GM04503 (cell line): ENCODE measurements around the gene NUP188.
A peak's percentile ranks its signal among the peaks of the same experiment; 100 is the strongest.
"Not testable (repeated sequence)": the region's sequence is repeated elsewhere in the genome, so short reads cannot be mapped to it uniquely, and the experiment has no call there.

ENCODE experiments used
- DNase-seq: peaks from one replicate; pipeline ENCODE4 v3.0.0-alpha.2; 2012; ENCODE audit warnings: low read depth

NUP188 gene

DNA sequence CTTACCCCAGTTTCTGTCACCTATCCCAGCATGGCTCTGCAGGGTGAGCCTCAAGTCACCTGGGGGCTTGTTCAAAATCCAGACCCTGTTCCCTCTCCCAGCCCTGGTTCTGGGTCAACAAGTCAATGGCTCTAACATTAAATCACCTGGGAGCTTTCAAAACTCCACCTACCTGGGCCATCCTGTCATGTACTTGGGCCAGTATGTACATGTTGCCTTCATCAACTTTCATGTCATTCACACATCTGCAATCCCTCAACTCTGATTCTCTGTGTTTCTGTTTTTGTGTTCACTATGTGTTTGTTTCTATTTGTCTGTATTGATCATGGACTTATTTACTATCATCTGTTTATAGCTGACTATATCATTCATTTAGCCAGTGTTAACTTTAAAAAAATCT is 82.7 kb downstream of the NUP188 start:
- DNase-seq: no peak

- DNase-seq: no peak
Observed at GRCh38 chr9:129031514-129031913, 84.0 kb downstream of the NUP188 start.

- no peak for DNase-seq
Observed at GRCh38 chr9:129032541-129033159, 85.2 kb downstream of the NUP188 start.

GRCh38 chr9:129033216-129033615 is 85.7 kb downstream of the NUP188 start:
- no peak for DNase-seq

GRCh38 chr9:129035838-129036237 is 88.3 kb downstream of the NUP188 start:
- not testable (repeated sequence) for DNase-seq

DNA sequence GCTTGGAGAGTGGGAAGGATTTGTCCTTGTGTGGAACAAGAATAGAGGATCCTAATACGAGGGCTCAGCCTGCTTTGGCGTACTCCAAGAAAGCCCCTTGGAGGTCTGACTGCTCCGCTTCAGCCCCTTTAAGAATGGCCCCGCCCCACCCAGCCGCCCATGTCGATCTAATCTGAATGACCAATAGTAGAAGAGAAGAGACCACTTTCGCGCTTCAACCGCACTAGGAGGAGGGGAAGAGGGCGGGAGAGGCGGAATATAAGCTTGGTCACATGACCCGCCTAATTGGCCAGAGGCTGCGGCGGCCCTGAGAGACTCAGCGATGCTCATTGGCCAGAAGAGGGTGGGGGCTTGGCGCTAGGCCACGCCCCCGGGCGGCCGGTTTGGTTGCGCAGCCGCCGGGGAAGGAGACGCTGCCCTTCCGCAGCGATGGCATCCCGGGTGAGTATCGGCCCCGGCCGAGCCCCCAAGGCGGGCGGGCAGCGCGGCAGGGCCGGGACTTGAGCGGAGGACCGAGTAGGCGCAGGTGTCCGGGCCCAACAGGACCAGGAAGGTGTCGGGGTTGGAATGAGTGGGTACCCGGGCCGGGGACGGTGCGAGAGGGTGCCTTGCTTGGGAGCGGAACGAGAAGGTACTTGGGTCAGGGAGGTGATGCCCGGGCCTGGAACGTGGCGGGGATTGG is 88.9 kb downstream of the NUP188 start, which contains the start of gene MIGA2:
Gene MIGA2 (plus strand): TSS at position 386 of the 682 bp plus-strand sequence. CDS start 3,969 bp downstream, outside the sequence.
- peak; percentile 92 for DNase-seq

DNA sequence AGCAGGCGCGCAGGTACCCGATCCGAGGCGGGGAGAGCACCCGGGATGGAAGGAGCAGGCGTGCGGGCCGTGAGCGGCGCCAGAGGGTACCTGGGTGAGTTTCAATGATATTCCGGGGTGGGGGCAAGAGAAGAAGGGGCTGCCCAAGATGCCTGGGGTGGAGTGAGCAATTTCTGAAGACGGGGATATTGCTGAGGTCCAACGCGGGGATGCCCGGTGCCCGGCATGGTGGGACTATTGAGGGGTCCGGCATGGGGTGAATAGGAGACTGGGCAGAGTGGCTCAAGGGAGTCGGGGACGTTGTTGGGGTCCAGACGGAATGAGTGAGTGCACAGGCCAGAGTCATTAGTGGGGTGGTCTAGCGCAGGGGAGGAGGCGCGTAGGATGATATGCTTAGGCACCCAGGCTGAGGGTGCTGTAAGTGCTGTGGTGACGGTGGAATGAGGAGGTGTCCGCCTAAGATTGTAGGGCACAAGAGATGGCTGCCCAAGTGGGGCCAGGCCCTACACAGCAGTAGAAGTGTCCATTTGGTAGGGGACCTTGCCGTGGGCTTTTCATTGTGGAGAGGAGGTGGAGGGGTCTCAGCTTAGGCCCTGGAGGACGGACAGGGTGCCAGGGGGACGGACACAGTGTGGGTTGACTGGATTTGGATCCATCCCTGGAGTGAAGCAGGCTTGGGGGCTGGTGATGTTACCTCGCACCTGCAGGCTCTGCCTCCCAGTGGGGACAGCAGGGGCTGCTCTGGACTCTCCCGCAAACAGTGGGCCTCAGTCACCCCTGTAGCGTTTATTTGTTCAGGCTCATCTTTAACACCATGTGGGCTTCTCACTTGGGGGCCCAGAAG is 89.6 kb downstream of the NUP188 start:
- no peak for DNase-seq

DNA sequence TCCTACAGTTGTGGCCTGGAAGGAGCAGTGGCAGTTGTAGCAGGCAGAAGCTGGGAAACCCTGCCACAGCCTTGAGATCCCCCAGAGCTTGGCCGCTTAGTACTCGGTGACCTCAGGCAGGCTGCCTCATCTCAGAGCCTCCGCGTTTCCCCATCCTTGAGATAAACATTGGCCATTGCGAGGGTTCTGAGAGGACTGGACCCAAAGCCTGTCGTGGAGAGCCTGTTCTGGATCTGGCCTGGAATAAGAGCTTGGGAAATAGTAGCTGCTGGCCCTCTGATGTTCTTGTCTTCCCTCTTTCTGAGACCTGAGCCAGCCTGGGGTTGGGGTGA is 90.2 kb downstream of the NUP188 start:
- no peak for DNase-seq

DNA sequence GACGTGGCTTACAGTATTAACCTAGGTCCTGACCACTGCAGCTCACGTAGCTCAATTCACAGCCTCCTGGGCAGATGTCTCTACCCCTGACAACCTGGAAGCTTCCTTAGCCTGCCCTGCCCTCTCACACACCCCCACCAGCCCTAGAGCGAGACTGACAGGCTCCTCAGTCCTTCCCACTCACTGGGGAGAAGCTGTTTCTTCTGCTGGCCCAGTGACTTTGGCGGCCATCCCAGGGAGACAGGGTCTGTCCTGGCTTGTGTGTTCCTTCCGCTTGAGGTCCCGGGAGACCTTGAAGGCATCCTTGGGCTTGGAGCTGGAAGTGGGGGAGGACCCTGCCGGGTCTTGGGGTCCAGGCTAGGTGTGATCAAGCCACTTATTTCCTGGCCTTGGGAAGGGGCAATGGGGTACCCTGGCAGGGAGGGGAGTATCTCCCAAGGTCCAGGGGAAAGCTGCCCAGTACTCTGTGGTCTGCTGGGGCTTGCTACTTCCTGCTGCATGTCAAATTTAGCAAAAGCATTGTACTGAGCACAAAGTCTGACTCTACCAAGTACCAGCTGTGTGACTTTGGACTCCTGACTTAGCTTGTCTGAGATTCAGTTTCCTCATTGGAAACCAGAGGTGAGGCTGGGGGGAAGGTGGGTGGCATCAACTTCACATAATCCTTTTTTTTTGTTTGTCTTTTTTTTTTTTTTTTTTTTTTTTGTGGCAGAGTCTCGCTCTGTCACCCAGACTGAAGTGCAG is 90.8 kb downstream of the NUP188 start:
- no peak for DNase-seq

GRCh38 chr9:129040113-129040643 is 92.7 kb downstream of the NUP188 start:
- DNase-seq: no peak

DNA sequence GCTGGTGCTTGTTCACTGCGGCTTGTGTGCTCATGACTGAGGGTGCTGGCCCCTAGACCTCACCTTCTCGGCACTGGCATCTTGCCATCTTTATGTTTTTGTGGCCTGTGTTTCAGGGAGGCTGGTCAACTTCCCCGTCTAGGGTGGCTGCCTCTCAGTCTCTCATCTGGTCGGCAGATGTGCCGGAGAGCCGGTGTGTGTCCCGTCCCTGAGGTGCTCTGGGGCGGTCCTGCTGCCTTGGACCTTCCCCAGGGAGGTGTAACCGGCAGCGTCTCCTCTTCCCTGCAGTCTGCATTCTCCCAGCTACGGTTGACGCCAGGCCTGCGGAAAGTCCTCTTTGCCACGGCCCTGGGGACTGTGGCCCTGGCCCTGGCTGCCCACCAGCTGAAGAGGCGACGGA is 94.5 kb downstream of the NUP188 start:
- no peak for DNase-seq

DNA sequence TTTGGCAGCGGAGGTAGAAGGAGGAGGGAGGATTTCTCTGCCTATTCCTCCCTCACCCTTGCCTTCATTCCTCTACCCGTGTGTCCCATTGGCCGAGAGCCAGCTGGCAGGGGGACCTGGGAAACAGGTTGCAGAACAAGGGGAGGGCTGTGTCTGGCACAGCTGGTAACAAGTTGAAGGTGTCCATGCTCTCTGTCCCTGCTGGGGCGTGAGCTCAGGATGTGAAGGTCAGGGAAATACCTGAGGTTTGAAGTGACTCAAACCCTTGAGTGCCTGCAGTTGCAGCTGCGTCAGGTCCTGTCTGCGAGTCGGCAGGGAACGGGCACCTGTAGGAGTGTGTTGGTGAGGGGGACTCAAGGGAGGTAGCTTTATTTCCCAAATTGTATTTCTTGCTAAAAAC is 105.1 kb downstream of the NUP188 start:
- no peak for DNase-seq

GRCh38 chr9:129053020-129053419 is 105.5 kb downstream of the NUP188 start:
- no peak for DNase-seq

GRCh38 chr9:129054163-129054851 is 106.8 kb downstream of the NUP188 start:
- DNase-seq: no peak
